Measurements from ENCODE around the gene C19orf67.
"Not testable (repeated sequence)": the region's sequence is repeated elsewhere in the genome, so short reads cannot be mapped to it uniquely, and the experiment has no call there.

Gene C19orf67

GRCh38 chr19:14055396-14055795 lies 30.2 kb downstream of the C19orf67 start:
- no peak for DNase-seq

GRCh38 chr19:14054721-14055120 lies 30.9 kb downstream of the C19orf67 start:
- DNase-seq: no peak

GRCh38 chr19:14054099-14054498 lies 31.5 kb downstream of the C19orf67 start:
- DNase-seq: no peak

GRCh38 chr19:14053500-14053899 lies 32.1 kb downstream of the C19orf67 start:
- no peak for DNase-seq

GRCh38 chr19:14053032-14053431 lies 32.6 kb downstream of the C19orf67 start:
- DNase-seq: no peak

- no peak for DNase-seq
Measured at GRCh38 chr19:14052470-14052869, 33.1 kb downstream of the C19orf67 start.

GRCh38 chr19:14051980-14052379 lies 33.6 kb downstream of the C19orf67 start:
- no peak for DNase-seq

- not testable (repeated sequence) for DNase-seq
Measured at GRCh38 chr19:14050961-14051360, 34.6 kb downstream of the C19orf67 start.

- DNase-seq: no peak
Measured at GRCh38 chr19:14050512-14050911, 35.1 kb downstream of the C19orf67 start.

- DNase-seq: peak; percentile 17
Measured at GRCh38 chr19:14048443-14049153, 37.0 kb downstream of the C19orf67 start.

GRCh38 chr19:14047866-14048265 lies 37.7 kb downstream of the C19orf67 start:
- not testable (repeated sequence) for DNase-seq

GRCh38 chr19:14042659-14043608 lies 42.6 kb downstream of the C19orf67 start:
- DNase-seq: peak; percentile 39

GRCh38 chr19:14039181-14039580 lies 46.4 kb downstream of the C19orf67 start:
- no peak for DNase-seq

- no peak for DNase-seq
Measured at GRCh38 chr19:14035706-14036105, 49.9 kb downstream of the C19orf67 start.

- not testable (repeated sequence) for DNase-seq
Measured at GRCh38 chr19:14035159-14035558, 50.4 kb downstream of the C19orf67 start.

- DNase-seq: no peak
Measured at GRCh38 chr19:14033946-14034345, 51.6 kb downstream of the C19orf67 start.

- DNase-seq: peak; percentile 54
Measured at GRCh38 chr19:14031719-14032480, 53.7 kb downstream of the C19orf67 start, which contains the start of gene IL27RA. Gene IL27RA (plus strand): TSS chr19:14031762. CDS start chr19:14031873, 111 bp downstream.
